Left hindlimb (tissue), 1 donor: ENCODE results near the gene TSSK6.
A peak's percentile ranks its signal among the peaks of the same experiment; 100 is the strongest.

ENCODE experiments used
- DNase-seq: peaks from one replicate; pipeline ENCODE4 v3.0.0-alpha.2; 2018

The TSSK6 gene

GRCh38 chr19:19502808-19503602 is 12.3 kb downstream of the TSSK6 start:
- no peak for DNase-seq

GRCh38 chr19:19502281-19502680 is 13.1 kb downstream of the TSSK6 start:
- DNase-seq = no peak

GRCh38 chr19:19501798-19502197 is 13.6 kb downstream of the TSSK6 start:
- DNase-seq = no peak

GRCh38 chr19:19500975-19501644 is 14.2 kb downstream of the TSSK6 start:
- no peak for DNase-seq

GRCh38 chr19:19499272-19499995 is 15.9 kb downstream of the TSSK6 start:
- DNase-seq = no peak

GRCh38 chr19:19498255-19498991 is 16.9 kb downstream of the TSSK6 start:
- no peak for DNase-seq

- no peak for DNase-seq
These were observed 19.4 kb downstream of the TSSK6 start for GRCh38 chr19:19495614-19496603.

- DNase-seq = no peak
These were observed 21.4 kb downstream of the TSSK6 start for GRCh38 chr19:19493841-19494546.

GRCh38 chr19:19492026-19492610 is 23.2 kb downstream of the TSSK6 start:
- DNase-seq = no peak

- no peak for DNase-seq
These were observed 23.9 kb downstream of the TSSK6 start for GRCh38 chr19:19491321-19492025.

GRCh38 chr19:19490214-19490968 is 25.0 kb downstream of the TSSK6 start:
- DNase-seq = peak; percentile 87

GRCh38 chr19:19489804-19490204 is 25.5 kb downstream of the TSSK6 start:
- no peak for DNase-seq

- DNase-seq = peak; percentile 88
These were observed 26.3 kb downstream of the TSSK6 start for GRCh38 chr19:19488875-19489690.

GRCh38 chr19:19487950-19488874 is 27.1 kb downstream of the TSSK6 start:
- DNase-seq = no peak

- DNase-seq = no peak
These were observed 28.0 kb downstream of the TSSK6 start for GRCh38 chr19:19487077-19487949.
